HG03442 (cell line): ENCODE data around the gene CLSTN3.
A peak's percentile ranks its signal among the peaks of the same experiment; 100 is the strongest.

Experiments used
- ATAC-seq: cut with Tn5 transposase; IDR thresholded peaks from one replicate; pipeline ENCODE4 v1.9.1; 2021; ENCODE audit warnings: mild to moderate bottlenecking, moderate library complexity; ENCODE audit not compliant: unreplicated experiment

CLSTN3 gene

DNA sequence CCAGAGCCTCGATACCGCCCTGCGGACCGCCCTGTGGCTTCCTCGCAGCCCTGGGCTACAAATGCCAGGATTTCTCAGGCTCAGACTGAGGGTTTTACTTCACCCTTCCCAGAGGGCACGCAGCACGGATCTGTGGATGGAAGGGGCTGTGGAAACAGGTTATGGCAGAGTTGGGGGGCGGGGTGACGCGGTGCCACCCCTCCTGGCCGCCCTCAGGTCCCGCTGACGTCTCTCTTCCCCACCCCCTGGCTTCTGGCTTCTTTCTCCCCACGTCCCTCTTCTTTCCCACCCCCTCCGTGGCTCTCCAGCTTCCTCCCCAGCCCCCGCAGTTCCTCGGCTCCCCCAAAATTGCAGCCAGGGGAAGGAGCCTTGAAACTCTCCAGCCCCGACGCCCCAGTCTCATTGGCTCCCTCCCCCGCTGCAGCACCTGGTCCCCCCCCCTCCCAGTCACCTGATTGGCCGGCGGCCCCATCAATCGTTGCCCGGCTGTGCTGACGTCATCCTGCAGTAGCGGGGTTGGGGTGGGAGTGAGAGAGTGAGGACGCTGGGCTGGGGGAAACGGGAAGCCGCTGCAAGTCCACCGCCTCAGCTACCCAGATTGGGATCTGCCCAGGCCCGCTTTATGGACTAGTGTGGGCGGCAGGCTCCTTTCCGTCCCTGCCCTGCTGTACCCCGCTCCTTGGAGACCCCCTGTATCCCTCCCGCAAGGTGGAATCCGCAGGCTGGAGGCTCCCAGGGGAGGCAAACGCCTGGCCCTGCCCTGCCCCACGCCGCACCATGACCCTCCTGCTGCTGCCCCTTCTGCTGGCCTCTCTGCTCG, at the start of gene CLSTN3:
Gene CLSTN3, plus strand, starts transcription at position 500 of the 820 bp plus-strand sequence. Its CDS starts 278 bp downstream, at position 778.
- ATAC-seq = peak; percentile 67

DNA sequence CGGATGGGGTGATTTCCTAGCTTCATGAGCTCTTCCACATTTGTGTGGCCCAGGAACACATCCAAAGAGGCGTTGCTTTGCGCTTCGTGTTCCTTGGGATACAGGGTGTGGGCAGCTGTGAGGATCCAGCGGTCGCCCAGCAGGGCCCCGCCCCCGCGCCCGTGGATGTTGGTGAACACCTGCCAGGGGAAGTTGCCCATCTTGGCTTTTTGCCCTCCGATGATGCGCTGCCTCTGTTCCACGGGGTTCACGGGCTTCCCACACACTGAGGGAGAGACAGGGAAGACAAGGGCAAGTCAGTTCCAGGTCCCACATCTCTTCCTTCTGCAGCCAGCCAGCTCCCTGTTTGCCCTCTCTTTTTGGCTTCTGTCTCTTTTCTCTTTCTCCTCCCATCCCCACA, 49.1 kb upstream of the CLSTN3 start:
- no peak for ATAC-seq

DNA sequence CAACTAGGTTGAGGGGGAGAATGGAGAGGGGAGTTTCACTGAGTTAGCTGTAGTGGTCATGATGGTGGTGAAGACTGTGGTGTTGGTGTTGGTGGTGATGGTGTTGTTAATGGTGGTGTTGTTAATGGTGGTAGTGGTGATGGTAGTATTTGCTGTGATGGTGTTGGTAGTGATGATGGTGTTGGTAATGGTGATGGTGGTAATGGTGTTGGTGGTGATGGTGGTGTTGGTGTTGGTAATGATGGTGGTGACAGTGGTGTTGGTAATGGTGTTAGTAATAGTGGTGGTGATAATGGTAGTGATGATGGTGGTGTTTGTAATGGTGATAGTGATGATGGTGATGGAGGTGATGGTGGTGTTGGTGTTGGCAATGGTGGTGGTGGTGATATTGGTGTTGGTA, 47.0 kb upstream of the CLSTN3 start:
- ATAC-seq = no peak

DNA sequence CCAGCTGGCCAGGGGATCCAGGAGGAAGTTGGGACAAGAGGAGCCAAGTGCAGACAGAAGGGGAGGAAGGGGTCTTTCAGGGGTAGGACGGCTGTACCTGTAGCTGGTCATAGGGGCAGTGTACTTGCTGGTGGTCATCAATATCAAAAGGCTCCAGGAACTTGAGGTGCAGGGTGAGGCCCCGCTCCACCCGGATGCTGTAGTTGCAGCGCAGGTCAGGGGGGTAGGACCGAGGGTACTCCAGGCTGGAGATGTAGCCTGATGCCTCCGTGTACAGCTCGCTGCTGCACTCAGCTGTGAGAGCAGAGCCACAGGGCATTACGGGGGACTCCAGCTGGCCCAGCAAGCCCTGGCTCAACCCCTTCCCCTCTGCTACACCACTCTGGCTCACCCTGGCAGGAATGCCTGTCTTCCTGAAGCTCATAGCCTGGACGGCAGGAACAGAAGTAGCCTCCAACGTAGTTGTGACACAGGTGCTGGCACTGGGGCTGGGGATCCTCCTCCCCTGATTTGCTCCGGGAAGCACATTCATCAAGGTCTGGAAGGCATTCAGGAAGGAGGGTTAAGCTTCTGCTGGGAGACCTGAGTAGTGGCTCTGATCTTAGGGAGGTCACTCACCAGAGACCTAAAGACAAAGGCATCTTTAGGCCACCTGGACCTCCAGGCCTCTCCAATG, 40.8 kb upstream of the CLSTN3 start:
- no peak for ATAC-seq

DNA sequence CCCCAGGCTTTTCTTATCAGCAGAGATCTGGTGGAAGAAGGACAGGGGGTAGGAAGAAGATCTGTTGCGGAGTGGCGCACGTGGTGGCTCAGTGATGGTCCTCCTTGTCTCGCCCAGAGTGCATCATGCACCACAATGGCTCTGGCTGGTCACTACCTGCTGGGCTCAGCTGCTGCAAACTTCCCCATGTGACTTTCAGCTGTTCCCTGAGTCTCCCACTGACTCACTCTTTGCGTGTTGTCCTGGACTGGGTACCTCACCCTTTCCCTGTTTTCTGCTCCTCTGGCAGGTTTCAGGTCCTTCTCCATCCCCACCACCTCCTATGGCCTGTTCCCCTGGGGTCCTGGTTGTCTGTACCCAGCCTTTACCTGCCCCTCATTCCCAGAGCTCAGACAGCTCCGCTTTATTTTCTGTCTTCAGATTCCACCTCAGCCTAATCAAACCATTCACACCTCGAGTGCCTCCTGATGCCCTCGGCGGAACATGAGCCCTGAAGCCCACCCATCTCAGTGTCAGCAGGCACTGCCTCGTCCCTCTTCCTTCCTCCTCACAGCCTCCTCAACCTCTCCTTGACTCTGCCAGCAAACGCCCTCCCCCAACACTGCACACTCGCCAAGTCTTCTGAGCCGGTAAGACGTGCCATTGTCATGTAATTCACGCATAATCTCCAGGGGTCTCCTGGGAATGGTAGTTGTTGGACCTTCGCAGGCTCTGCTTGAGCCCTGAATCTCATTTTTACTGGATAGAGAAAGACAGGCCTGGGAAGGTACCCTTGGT, 39.8 kb upstream of the CLSTN3 start:
- ATAC-seq = no peak

DNA sequence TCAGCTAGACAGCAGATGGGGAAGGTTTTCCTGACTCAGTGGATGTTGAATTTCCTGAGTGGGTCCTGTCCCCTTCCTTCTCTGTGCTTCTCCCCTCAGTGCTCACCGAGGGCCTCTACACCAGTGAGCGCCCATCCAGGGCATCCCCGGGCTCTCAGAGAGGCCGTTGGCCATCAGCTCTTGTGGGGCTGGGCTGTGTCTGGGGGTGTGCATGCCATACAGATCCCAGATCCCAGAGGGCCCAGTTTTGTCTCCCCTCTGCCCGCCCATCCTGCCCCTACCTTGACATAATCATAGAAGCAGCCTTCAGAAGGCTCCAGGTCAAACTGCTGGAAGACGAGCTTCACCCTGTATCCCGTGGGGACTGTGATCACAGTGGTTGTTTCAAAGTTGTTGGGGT, 39.0 kb upstream of the CLSTN3 start:
- no peak for ATAC-seq

DNA sequence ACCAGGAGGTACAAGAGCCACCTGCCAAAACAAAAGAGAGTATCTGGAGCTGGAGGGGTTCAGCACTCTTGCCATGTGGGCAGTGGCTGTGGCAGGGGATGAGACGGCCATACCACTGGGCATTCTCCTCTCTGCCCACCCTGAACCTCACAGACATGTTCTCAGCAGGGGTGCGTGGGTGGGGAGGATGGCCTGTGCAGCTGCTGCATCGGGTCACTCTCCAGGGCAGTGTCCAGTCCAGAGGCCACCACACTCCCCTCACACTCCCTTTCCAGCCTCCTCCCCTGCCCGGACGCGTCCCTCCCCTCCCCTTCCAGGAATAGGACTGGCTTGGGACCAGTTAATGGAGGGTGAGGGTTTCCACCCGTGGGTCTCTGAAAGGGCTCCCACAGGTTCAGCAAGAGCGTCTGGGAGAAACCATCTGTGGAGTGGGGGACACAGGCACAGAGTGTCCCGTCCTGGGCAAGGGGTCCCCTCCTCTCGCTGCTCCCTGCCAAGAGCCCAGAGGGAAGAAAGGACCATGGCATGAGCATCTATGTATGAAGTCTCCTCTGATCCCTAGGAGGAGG, 38.4 kb upstream of the CLSTN3 start:
- ATAC-seq = no peak

DNA sequence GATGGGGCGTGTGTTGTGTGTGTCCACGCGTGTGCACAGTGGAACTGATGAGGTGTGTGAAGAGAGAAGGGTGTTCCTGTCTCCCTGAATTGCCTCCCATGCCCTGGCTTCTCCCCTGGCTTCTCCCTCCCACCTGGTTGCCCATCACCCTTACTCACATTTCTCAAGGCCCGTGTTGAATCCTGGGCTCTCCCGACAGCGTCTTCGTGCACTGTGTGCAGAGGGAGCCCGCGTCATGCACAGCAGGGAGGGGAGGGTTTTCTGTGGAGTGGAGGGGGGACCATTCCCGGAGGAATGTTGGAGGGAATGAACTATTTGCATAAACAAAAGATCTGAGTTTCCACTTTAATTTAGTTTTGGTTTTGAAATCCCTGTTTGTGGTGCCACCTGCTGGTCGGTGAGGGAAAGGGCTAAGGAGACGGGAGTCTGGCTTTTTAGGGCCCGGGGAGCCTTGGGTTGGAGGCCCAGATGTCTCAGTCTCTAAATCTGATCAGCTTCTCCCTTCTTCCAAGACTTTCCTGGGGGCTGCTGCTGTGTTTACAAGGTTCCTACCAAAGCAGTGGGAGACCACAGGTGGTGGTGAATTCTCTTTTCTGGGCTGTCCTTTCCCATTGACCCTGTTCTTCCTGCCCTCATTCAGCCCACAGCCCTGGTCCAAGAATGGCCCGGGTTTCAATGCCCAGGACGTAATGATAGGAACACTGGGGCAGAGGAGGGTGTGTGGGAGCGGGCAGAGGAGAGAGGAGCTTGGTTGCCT, 37.8 kb upstream of the CLSTN3 start, which contains the start of gene C1R:
Gene C1R, minus strand, starts transcription at position 217 of the 757 bp plus-strand sequence. Its CDS starts 57 bp downstream, at position 160.
- ATAC-seq = no peak

DNA sequence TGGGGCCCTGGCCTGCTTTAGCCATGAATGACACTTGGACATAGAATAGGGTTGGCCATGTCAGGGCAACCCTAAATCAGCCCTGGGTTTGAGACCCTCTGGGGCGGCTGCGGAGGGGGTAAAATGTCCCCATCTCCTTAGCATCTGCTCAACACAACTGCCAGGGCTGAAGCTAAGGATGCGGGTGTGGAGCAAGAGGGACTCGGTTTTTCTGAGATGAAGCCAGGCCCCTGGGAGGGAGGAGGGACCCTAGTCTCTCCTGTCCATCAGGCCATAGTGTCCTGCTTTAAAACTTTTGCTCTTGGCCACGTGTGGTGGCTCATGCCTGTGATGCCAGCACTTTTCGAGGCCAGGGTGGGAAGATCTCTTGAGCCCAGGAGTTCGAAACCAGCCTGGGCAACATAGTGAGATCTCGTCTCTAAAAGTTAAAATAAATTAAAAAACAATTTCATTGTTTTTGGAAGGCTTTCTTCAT, 37.1 kb upstream of the CLSTN3 start:
- no peak for ATAC-seq

DNA sequence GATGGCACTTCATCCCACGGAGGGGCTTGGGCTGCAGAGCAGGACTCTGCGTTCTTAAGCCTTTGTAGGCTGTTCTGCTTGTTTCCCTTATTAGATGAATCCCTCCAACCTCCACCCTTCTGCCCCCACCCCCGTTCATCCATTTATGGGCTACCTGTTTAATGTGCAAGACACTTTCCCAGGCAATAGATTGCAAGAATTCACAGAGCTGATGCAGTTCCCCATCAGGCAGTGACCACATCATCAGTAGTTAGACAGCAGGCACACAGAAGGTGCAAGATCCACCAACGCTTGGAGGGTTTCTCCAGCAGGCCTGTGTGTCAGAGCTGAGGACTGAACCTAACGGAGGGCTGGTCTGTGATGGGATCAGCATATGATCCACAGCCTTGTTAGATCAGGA, 36.7 kb upstream of the CLSTN3 start:
- no peak for ATAC-seq

DNA sequence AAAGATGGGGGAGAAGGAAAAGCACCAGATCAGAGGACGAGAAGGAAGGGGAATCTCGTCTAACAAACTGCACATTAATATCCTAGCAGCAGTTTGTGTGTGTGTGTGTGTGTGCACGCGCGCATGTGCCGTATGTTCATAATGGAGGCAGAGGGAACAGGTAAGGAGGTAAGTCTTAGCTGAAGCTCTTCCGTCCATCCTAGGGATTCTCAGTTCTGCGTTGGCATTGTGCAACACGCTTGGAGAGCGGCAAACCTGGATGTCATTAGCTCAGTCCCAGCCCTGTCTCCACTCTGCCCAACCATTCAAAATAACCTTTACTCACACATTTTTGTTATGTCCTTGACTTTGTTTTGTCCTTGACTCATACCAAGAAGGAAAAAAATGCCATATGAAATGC, 36.3 kb upstream of the CLSTN3 start:
- no peak for ATAC-seq

DNA sequence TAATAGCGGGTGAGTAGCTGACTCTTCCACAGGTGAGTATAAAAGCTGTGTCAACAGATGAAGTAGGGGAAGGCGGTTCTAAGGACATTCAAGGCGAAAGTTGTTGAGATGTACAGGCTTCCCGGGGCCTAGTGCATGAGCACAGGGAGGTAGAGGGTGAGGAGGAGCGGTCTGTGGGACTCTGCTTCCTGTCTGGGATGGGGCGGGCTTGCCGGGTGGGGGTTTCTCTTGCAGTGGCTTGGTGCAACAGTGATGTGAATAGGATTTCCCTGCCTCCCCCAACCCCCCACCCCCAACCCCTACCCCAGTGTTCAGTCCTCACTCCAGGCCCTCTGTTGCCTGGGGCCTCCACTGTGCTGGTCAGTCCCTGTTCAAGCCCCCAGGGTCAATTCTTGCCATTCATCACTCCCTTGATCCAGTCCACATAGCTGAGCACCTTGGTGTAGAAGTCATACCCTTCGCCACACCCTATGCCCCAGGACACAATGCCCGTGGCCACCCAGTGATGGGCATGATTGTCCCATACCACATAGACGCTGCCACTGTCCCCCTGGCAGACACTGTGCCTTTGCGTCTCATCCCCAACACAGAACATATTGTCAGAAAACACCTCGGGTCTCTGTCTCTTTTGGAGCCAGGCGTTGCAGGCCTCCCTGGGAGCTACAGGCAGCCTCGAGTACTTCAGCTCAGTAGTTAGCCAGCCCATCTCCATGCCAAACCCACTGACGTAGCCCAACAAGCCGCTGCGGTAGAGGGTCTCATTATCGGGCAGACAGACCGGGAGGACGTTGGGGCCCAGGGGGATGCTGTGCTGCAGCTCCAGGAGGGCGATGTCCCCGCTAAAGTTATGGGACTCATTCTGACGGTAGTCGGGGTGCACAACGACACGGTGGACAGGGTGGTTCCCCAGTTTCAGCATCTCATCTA, 33.9 kb upstream of the CLSTN3 start:
- ATAC-seq = no peak

DNA sequence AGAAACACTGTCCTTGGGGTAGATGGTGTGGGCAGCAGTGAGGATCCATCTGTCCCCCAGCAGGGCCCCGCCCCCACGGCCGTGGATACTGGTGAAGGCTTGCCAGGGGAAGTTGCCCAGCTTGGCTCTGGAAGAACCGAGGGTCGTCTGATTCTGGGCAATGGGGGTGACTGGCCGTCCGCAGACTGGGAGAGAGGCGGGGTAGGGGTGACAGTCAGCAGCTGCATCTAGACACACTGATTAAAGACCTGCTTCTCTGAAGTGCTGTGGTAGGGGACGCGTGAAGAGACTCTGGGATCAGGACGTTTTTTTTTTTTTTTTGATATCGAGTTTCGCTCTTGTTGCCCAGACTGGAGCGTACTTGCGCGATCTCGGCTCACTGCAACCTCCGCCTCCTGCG, 33.2 kb upstream of the CLSTN3 start:
- no peak for ATAC-seq

DNA sequence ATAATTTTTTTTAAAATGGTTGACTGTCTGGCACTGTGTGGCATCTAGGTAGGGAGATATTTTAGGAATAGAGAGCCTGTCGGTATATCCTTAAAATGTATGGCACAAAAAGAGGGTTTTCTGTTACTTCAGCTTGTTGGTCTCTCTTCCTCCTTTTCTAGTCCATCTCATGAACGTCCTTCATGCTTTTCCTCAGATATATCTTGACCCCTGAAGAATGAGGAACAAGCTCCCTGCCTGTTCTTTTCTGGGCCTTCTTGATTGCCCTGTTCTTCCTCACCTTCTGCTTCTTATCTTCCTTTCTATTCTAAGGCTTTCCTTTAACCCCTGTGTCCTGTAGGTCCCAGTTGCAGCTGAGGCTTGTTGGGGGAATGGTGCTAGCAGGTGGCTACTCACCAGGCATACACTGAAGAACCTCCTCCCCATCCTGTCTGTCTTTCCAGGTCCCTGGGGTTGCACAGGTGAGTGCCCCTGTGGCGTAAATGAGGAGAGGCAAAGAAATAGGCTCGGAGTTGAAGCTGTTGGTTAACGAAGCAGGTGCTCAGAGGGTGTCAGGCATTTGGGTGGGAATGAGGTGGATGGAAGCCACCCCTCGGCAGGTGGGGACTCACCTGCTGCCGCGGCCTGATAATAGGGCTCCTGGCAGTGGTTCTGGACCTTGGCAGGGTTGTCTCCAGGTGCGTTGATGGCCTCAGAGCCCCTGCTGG, 30.7 kb upstream of the CLSTN3 start:
- no peak for ATAC-seq

DNA sequence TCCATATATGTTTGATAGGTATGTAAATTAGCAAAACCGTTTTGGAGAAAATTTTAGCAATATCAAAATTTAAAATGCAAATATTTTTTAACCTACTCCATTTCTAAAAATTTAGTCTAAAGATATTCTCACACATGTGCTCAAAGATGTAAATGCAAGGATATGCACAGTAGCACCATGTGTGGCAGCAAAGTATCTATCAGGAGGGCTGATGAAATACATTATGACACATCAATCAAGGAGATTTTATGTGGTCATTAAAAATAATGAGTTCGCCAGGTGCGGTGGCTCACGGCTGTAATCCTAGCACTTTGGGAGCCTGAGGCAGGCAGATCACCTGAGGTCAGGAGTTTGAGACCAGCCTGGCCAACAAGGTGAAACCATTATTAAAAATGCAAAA, 29.9 kb upstream of the CLSTN3 start:
- no peak for ATAC-seq

DNA sequence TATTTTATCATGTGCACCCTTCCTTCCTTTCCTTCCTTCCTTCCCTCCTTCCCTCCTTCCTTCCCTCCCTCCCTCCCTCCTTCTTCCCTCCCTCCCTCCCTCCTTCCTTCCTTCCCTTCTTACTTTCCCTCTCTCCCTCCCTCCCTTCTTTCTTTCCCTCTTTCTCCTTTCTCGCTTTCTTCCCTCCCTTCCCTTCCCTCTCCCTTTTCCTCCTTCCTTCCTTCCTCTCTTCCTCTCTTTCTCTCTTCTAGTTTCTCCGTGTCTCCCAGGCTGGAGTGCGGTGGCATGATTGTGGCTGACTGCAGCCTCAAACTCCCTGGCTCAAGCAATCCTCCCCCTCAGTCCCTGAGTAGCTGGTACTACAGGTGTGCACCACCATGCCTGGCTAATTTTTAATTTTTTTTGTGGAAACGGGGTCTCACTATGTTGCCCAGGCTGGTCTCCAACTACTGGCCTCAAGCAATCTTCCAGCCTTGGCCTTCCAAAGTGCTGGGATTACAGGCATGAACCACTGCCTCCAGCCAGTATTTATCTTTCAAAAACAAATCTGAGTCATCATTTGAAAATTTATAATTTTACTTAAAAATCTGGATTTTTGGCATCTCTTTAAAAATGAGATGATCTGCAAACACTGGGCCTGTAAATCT, 29.0 kb upstream of the CLSTN3 start:
- no peak for ATAC-seq

DNA sequence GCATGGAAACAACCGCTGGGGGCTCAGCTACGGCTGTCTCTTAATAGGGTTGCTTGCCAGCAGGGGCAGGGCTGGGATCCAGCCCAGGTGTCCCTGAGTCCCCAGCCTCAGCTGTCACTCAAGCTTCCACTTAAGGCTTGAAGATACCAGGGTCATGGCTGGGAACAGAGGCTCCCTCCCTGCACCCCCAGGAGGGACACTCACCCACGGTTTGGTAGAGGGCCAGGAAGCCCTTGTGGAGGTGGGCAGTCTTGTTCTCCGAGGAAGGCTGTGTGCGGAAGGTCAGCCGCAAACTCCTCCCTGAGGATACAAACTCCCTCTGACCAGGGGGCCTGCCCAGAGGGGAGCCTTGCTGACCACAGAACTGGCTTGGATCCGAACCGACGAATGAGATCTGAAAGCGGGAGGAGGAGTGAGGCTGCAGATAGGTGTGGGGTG, 28.5 kb upstream of the CLSTN3 start:
- ATAC-seq = no peak

DNA sequence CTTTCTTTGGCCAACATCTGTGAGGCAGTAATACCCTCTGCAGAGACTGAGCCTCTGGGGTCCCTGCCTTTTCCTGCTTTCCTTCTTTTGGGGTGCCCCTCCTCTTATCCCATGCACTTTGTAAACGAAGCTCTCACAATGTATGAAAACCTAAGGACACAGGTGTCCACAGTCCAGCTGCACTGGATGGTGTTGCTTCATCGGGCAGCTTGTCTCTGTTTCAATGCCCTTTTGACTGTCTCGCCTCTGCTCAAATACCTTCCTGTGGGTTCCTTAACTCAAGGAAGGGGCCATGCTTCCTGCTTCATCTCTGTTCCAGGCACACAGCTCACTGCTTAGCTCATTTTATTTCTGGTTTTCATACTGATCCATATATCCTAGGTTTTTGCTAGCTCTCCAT, 27.6 kb upstream of the CLSTN3 start:
- ATAC-seq = no peak
